Lower leg skin (tissue), 3 donors: Measurements from ENCODE around the gene KLK7.

Experiments
- CTCF ChIP-seq, 3 donors: fragments of 450-650 bp; IDR thresholded peaks; one replicate each; pipeline ENCODE4 v1.5.1; 2016; ENCODE audit warnings: antibody characterized with exemption in 3 of 3, mild to moderate bottlenecking in 3 of 3, moderate library complexity in 2 of 3
- POLR2A ChIP-seq, 2 donors: fragments of 450-650 bp; IDR thresholded peaks; one replicate each; pipeline ENCODE4 v1.6.1; 2016 to 2017; ENCODE audit warnings: antibody characterized with exemption in 2 of 2, mild to moderate bottlenecking in 1 of 2, moderate library complexity in 1 of 2

DNA sequence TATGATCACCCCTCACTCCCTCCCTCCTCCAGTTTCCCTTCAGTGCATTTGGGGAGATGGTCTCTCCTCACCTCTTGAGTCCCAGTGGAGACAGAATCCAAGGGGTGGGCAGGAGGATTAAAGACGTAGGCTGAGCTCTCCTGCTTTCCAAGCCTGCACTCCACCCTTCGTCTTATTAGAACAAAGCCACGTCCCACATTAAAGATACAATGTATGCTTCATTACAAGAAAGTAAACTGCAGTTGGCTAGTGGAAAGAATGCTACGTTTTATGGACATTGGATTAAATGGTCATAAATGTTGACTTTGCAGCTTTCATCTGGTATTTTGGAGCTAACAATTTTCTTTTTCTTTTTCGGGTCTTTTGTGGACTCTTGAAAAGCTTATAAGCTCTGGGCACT lies 44.2 kb upstream of the KLK7 start:
- no peak for TF ChIP-seq CTCF (IDR thresholded peaks at IDR 0.05)
- no peak for TF ChIP-seq POLR2A (IDR thresholded peaks at IDR 0.05)
